Measurements from ENCODE around the gene SLC39A11. TPM values are rescaled to one million over a fixed set of nuclear protein-coding genes. Genes with fewer than 3 reads are reported as not detected.

SLC39A11 gene
- total RNA-seq, 1 donor from 2014 or later = 5.5 TPM

DNA sequence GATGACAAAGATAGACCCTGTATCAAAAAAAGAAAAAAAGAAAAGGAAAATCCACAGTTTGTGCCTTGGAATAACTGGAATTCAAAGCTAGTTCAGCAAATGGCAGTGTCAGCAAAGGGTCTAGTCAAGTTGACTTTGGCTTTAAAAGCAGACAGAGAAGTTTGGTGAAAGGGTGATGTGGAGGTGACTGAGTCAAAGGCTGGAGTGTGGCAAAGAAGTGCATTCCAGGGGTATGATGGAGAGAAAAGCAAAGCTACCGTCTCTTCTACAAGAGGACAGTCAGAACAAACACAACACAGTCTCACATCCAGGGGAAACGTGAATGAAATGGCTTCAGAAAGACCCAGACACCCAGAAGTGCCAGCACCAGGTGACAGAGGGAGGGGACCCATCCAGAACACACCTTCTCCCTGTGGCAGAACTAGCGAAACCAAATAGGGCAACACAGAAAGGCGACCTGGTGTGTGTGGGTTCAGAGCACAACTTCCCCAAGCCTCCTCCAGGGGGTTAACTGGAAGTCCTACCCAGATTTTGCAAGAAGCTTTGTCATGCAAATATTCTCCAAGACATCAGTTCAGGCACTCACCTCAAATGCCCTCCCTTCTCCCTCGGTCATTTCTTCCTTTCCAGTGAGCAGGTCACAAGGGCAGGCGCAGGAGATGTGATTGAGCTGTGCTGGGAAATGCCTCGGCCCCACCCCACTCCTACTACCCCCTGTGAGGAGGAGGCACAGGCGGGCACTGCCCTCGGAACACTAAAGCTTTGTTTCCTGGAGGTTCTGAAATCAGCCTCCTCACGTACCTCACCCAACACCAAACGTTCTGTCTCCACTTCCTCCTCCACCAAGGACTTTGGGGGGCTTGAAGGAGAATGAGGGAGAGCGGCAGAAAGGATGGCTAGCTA lies 489.7 kb downstream of the SLC39A11 start:
- H3K9ac ChIP-seq = no peak overlapping the region
- H2AFZ ChIP-seq (replicated peaks) = peak overlapping the region; percentile 32
- Mint-ChIP-seq H3K4me1 (peaks cover 16% of the 10 kb centered on the region), H3K9me3 (peaks cover 7% of the 10 kb centered on the region), H3K4me3 (no peak overlapping the region), H3K36me3 (no peaks in the 10 kb centered on the region), H3K27ac (peak overlapping the region; percentile 35), H3K27me3 (ENCODE audit: insufficient read depth, low read depth) (peaks cover 5% of the 10 kb centered on the region)
- peak; percentile 78 for DNase-seq (ENCODE audit: low spot score)
- no peaks in the 10 kb centered on the region for H4K20me1 ChIP-seq (ENCODE audit: low read depth)
- H3K4me1 ChIP-seq = peaks cover 10% of the 10 kb centered on the region
- H3F3A ChIP-seq (ENCODE audit: low read depth) = peaks cover 11% of the 10 kb centered on the region
- no peaks in the 10 kb centered on the region for H3K27me3 ChIP-seq
- no peaks in the 10 kb centered on the region for H3K9me3 ChIP-seq (ENCODE audit: low read depth)
- TF ChIP-seq, protein P1, sequence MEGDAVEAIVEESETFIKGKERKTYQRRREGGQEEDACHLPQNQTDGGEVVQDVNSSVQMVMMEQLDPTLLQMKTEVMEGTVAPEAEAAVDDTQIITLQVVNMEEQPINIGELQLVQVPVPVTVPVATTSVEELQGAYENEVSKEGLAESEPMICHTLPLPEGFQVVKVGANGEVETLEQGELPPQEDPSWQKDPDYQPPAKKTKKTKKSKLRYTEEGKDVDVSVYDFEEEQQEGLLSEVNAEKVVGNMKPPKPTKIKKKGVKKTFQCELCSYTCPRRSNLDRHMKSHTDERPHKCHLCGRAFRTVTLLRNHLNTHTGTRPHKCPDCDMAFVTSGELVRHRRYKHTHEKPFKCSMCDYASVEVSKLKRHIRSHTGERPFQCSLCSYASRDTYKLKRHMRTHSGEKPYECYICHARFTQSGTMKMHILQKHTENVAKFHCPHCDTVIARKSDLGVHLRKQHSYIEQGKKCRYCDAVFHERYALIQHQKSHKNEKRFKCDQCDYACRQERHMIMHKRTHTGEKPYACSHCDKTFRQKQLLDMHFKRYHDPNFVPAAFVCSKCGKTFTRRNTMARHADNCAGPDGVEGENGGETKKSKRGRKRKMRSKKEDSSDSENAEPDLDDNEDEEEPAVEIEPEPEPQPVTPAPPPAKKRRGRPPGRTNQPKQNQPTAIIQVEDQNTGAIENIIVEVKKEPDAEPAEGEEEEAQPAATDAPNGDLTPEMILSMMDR (IDR thresholded peaks at IDR 0.05) = peak; percentile 43
- no peak for TF ChIP-seq EZH2phosphoT487 (IDR thresholded peaks at IDR 0.05)
- TF ChIP-seq EZH2 (IDR thresholded peaks at IDR 0.05) = no peak
- H3K4me3 ChIP-seq = no peak overlapping the region
- no peaks in the 10 kb centered on the region for H3K79me2 ChIP-seq (ENCODE audit: low read depth)
- H3K4me2 ChIP-seq = peak overlapping the region; percentile 57
- H3K27ac ChIP-seq = no peak overlapping the region
- no peaks in the 10 kb centered on the region for H3K36me3 ChIP-seq

DNA sequence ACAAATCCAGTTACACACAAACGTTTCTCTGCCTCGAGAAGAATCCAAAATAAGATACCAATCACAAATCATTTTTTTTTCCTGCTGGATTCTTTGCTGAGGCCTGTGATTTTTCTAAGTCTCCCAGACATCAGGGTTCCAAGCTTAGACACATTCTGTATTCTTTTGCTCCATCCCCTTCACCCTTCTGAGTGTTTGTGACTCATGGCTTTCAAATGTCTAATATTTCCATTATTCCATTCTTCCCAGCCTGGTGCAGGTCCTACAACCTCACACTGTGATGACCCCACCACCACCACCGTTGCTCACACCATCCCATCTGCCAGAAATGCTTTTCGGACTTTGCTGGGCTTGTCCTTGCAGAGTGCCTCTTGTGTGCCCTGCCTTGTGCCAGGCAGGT lies 491.6 kb downstream of the SLC39A11 start:
- Histone ChIP-seq H3K4me2 (no peak overlapping the region), H2AFZ (replicated peaks) (no peak overlapping the region)
- H3K4me3 Mint-ChIP-seq = no peak overlapping the region

DNA sequence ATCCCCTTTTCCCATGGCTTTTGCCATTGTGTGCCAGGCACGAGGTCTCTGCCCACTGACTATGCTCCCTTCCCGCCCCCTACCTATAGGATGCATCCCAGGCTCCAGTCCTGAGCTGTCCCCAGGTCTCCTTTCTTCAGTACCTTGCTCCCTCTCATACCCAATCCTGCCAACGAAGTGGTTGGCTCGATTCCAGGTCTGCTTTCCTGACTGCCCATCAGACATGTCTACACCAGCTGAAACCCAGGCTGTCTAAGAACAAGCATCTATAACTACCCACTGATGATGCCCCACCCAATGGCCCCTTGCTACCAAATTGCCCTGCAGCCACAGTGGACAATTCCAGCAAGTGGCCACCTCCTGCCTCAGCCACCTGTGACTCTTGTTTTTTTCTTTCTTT lies 492.6 kb downstream of the SLC39A11 start:
- no peaks in the 10 kb centered on the region for H3K9me3 ChIP-seq (ENCODE audit: low read depth)
- no peaks in the 10 kb centered on the region for H3K79me2 ChIP-seq (ENCODE audit: low read depth)
- peaks cover 4% of the 10 kb centered on the region for H3K27me3 Mint-ChIP-seq (ENCODE audit: insufficient read depth, low read depth)
- no peaks in the 10 kb centered on the region for H4K20me1 ChIP-seq (ENCODE audit: low read depth)
- no peak for TF ChIP-seq EZH2 (IDR thresholded peaks at IDR 0.05)
- no peak for TF ChIP-seq EZH2phosphoT487 (IDR thresholded peaks at IDR 0.05)
- TF ChIP-seq, protein P1 (IDR thresholded peaks at IDR 0.05) = no peak
- no peak overlapping the region for H3K4me2 ChIP-seq
- H3K9me3 Mint-ChIP-seq = peaks cover 2% of the 10 kb centered on the region
- H3K4me3 ChIP-seq = no peak overlapping the region
- H2AFZ ChIP-seq (replicated peaks) = no peak overlapping the region
- H3K27me3 ChIP-seq = no peaks in the 10 kb centered on the region
- H3K4me1 Mint-ChIP-seq = peaks cover 16% of the 10 kb centered on the region
- no peak overlapping the region for H3K4me3 Mint-ChIP-seq
- H3F3A ChIP-seq (ENCODE audit: low read depth) = peaks cover 7% of the 10 kb centered on the region
- H3K36me3 Mint-ChIP-seq = no peaks in the 10 kb centered on the region
- H3K36me3 ChIP-seq = no peaks in the 10 kb centered on the region
- peaks cover 10% of the 10 kb centered on the region for H3K4me1 ChIP-seq
- H3K27ac Mint-ChIP-seq = peak overlapping the region; percentile 58
- H3K27ac ChIP-seq = no peak overlapping the region
- no peak overlapping the region for H3K9ac ChIP-seq
- no peak for DNase-seq (ENCODE audit: low spot score)

More for the DNA sequence above, 491.6 kb downstream of the SLC39A11 start:
- H3K4me1 ChIP-seq = peaks cover 10% of the 10 kb centered on the region
- H3K9ac ChIP-seq = no peak overlapping the region
- H3K9me3 Mint-ChIP-seq = peaks cover 2% of the 10 kb centered on the region
- no peak for DNase-seq (ENCODE audit: low spot score)
- no peak overlapping the region for H3K27ac ChIP-seq
- no peaks in the 10 kb centered on the region for H3K36me3 Mint-ChIP-seq
- H3K4me3 ChIP-seq = no peak overlapping the region
- H3K27me3 ChIP-seq = no peaks in the 10 kb centered on the region
- TF ChIP-seq EZH2 (IDR thresholded peaks at IDR 0.05) (no peak), EZH2phosphoT487 (IDR thresholded peaks at IDR 0.05) (no peak)
- TF ChIP-seq, protein P1 (IDR thresholded peaks at IDR 0.05) = no peak
- H3K9me3 ChIP-seq (ENCODE audit: low read depth) = no peaks in the 10 kb centered on the region
- H3K27ac Mint-ChIP-seq = peak overlapping the region; percentile 34
- no peaks in the 10 kb centered on the region for H3K36me3 ChIP-seq
- peaks cover 16% of the 10 kb centered on the region for H3K4me1 Mint-ChIP-seq
- peaks cover 5% of the 10 kb centered on the region for H3K27me3 Mint-ChIP-seq (ENCODE audit: insufficient read depth, low read depth)
- no peaks in the 10 kb centered on the region for H3K79me2 ChIP-seq (ENCODE audit: low read depth)
- no peaks in the 10 kb centered on the region for H4K20me1 ChIP-seq (ENCODE audit: low read depth)
- H3F3A ChIP-seq (ENCODE audit: low read depth) = peaks cover 7% of the 10 kb centered on the region
